GM12878 (cell line): ENCODE results near the gene NPDC1. TPM values are rescaled to one million over a fixed set of nuclear protein-coding genes. Genes with fewer than 3 reads are reported as not detected.

Experiments used
- ATAC-seq: fragments of 200-7000 bp; cut with Tn5 transposase; 3 replicates; pipeline ENCODE4 v1.9.1; 2020; ENCODE audit warnings: mild to moderate bottlenecking, moderate library complexity
- BruUV-seq: library from RNA; stranded (reverse); fragments of 400-500 nt; replicated peaks from 2 replicates; lab custom pipeline; 2021; lab: Mats Ljungman, UMichigan
- CTCF ChIA-PET: fragments of 300-600 bp; sonication (Branson Sonifier 250); formaldehyde crosslinking; extraction: SDS; loops from one replicate; lab custom pipeline; 2021; ENCODE audit warnings: inconsistent platforms; lab: Yijun Ruan, JAX
- POLR2A ChIA-PET: fragments of 350-600 bp; formaldehyde crosslinking; extraction: SDS; loops from one replicate; lab custom pipeline; 2021; ENCODE audit warnings: inconsistent platforms; lab: Charles Lee
- RAD21 ChIA-PET: fragments of 300-600 bp; sonication (Branson Sonifier 250); formaldehyde crosslinking; loops from one replicate; lab custom pipeline; 2023; ENCODE audit warnings: antibody characterized with exemption; ENCODE audit not compliant: unreplicated experiment; lab: Charles Lee
- SMC1A ChIA-PET: fragments of 300-600 bp; sonication (Branson Sonifier 250); formaldehyde crosslinking; loops from one replicate; lab custom pipeline; 2023; ENCODE audit not compliant: unreplicated experiment, uncharacterized antibody; lab: Charles Lee
- DNase-seq: peaks from one replicate; pipeline ENCODE4 v3.0.0-alpha.2; 2011; ENCODE audit warnings: low read depth, low spot score
- FAIRE-seq: peaks from 3 replicates; lab custom pipeline; 2011; peaks lifted over from hg19 to GRCh38; lab: Jason Lieb, UNC
- H2AFZ ChIP-seq: 2 replicates; pipeline ENCODE4 v1.6.0; 2011; ENCODE audit warnings: low read depth, low read length, control low read depth; ENCODE audit not compliant: control insufficient read depth
- H3K27ac ChIP-seq: 2 replicates; pipeline ENCODE4 v1.5.1; 2011; ENCODE audit warnings: control low read depth; ENCODE audit not compliant: control insufficient read depth, insufficient read depth
- H3K27me3 ChIP-seq, 2 experiments: replicated peaks in 1 of 2; 2 replicates each; pipeline versions ENCODE4 v1.6.0 to v1.6.1; 2011; ENCODE audit warnings: low read length in 1 of 2; ENCODE audit not compliant: control insufficient read depth in 2 of 2, insufficient read depth in 2 of 2
- H3K36me3 ChIP-seq, 2 experiments: 2 replicates each; pipeline ENCODE4 v1.5.1; 2011; ENCODE audit warnings: low read length in 1 of 2; ENCODE audit not compliant: control insufficient read depth in 2 of 2, insufficient read depth in 2 of 2
- H3K4me1 ChIP-seq: 2 replicates; pipeline ENCODE4 v1.6.1; 2011; ENCODE audit warnings: mild to moderate bottlenecking, low read length, moderate library complexity, mixed read lengths; ENCODE audit not compliant: control insufficient read depth, insufficient read depth
- H3K4me2 ChIP-seq: 2 replicates; pipeline ENCODE4 v1.6.0; 2011; ENCODE audit warnings: control low read depth; ENCODE audit not compliant: control insufficient read depth, insufficient read depth
- H3K4me3 ChIP-seq: fragments of 200-600 bp; sonication (generic); 2 replicates; pipeline ENCODE4 v1.5.1; 2016
- H3K79me2 ChIP-seq: 2 replicates; pipeline ENCODE4 v1.6.0; 2011; ENCODE audit warnings: low read length; ENCODE audit not compliant: control insufficient read depth, insufficient read depth
- H3K9ac ChIP-seq: 2 replicates; pipeline ENCODE4 v1.8.0; 2011; ENCODE audit warnings: low read length, control low read depth, mixed read lengths; ENCODE audit not compliant: control insufficient read depth, insufficient read depth
- H3K9me3 ChIP-seq: replicated peaks from 3 replicates; pipeline ENCODE4 v1.5.1; 2011; ENCODE audit warnings: mild to moderate bottlenecking, low read length; ENCODE audit not compliant: control insufficient read depth, insufficient read depth
- H4K20me1 ChIP-seq: 2 replicates; pipeline ENCODE4 v1.6.0; 2011; ENCODE audit not compliant: control insufficient read depth, insufficient read depth
- ATF7 ChIP-seq: fragments of 450-650 bp; IDR thresholded peaks from 2 replicates; pipeline ENCODE4 v1.6.1; 2016; ENCODE audit warnings: low read depth, mild to moderate bottlenecking
- BHLHE40 ChIP-seq, 2 experiments: fragments of 450-650 bp in 1 of 2; IDR thresholded peaks; 2 replicates each; pipeline ENCODE4 v1.6.1; 2011 to 2017; ENCODE audit warnings: low read depth in 2 of 2, borderline replicate concordance in 1 of 2, improper control_type of control experiment in 1 of 2, low read length in 1 of 2, mild to moderate bottlenecking in 1 of 2
- CEBPB ChIP-seq, 2 experiments: fragments of 150-350 bp in 1 of 2; IDR thresholded peaks; 2 replicates each; pipeline ENCODE4 v1.6.1; 2012 to 2014; ENCODE audit warnings: low read depth in 2 of 2, low read length in 2 of 2, borderline replicate concordance in 1 of 2, inconsistent platforms in 1 of 2
- CEBPZ ChIP-seq: fragments of 150-350 bp; IDR thresholded peaks from 2 replicates; pipeline ENCODE4 v1.6.1; 2016; ENCODE audit warnings: low read depth, low read length
- CREB1 ChIP-seq: IDR thresholded peaks from 2 replicates; pipeline ENCODE4 v1.6.1; 2012; ENCODE audit warnings: low read depth, mild to moderate bottlenecking, inconsistent platforms
- EZH2 ChIP-seq: IDR thresholded peaks from 2 replicates; pipeline ENCODE4 v1.6.1; 2012; ENCODE audit warnings: low read depth, mild to moderate bottlenecking, control low read depth, inconsistent platforms, low read length, borderline replicate concordance; ENCODE audit not compliant: control insufficient read depth
- MTA3 ChIP-seq: IDR thresholded peaks from 2 replicates; pipeline ENCODE4 v1.6.1; 2012; ENCODE audit warnings: low read length, inconsistent platforms, borderline replicate concordance
- NFYB ChIP-seq: IDR thresholded peaks from 2 replicates; pipeline ENCODE4 v1.6.1; 2011; ENCODE audit warnings: low read depth, mild to moderate bottlenecking, low read length, improper control_type of control experiment, moderate library complexity; ENCODE audit not compliant: insufficient read depth
- RAD51 ChIP-seq: fragments of 450-650 bp; IDR thresholded peaks from 2 replicates; pipeline ENCODE4 v1.6.1; 2016; ENCODE audit warnings: moderate library complexity, mild to moderate bottlenecking, inconsistent platforms
- RELA ChIP-seq: fragments of 450-650 bp; IDR thresholded peaks from 2 replicates; pipeline ENCODE4 v1.8.0; 2014; ENCODE audit warnings: borderline replicate concordance; ENCODE audit not compliant: partially characterized antibody
- REST ChIP-seq: IDR thresholded peaks from 2 replicates; pipeline ENCODE4 v1.6.1; 2012; ENCODE audit warnings: mild to moderate bottlenecking, low read depth, low read length
- RUNX3 ChIP-seq: IDR thresholded peaks from 2 replicates; pipeline ENCODE4 v1.6.1; 2012; ENCODE audit warnings: low read length, inconsistent platforms
- SP1 ChIP-seq: IDR thresholded peaks from one replicate; pipeline ENCODE4 v1.6.1; 2011; ENCODE audit warnings: low read depth, low read length
- YY1 ChIP-seq: IDR thresholded peaks from 2 replicates; pipeline ENCODE4 v1.6.1; 2011; ENCODE audit warnings: low read depth, mild to moderate bottlenecking, low read length
- WGBS: methylation state at CpG from one replicate; pipeline ENCODE4 v1.1.6; 2016; ENCODE audit warnings: low lambda C conversion rate; ENCODE audit not compliant: insufficient replicate concordance, insufficient coverage; ENCODE audit errors: missing lambda C conversion rate; 5-methylcytosine and 5-hydroxymethylcytosine counted together
- in situ Hi-C: fragments of 300-500 bp; cut with MboI; formaldehyde crosslinking; loops from 9 replicates; pipeline ENCODE4 v1.14.3; 2018; ENCODE audit warnings: mixed read lengths
- intact Hi-C: fragments of 100-400 bp; cut with micrococcal nuclease; formaldehyde crosslinking; loops from one replicate; pipeline ENCODE4 v1.14.2; 2022; ENCODE audit not compliant: unreplicated experiment
- polyA plus RNA-seq, 11 experiments: library from polyadenylated mRNA; depleted of rRNA in 4 of 11; unstranded in 6 of 11; stranded (reverse) in 5 of 11; fragments of >200 nt; fragmentation: Nextera tagmentation in 4 of 11; fragmentation: Illumina TruSeq in 1 of 11; extraction: Ambion mirVana in 4 of 11; extraction: Trizol in 1 of 11; gene quantifications; 1 replicate in 1 of 11; 2 replicates in 10 of 11; pipeline versions ENCODE4 v1.2.1 to v1.2.3, GENCODE V29; 2011 to 2016; ENCODE audit warnings: inconsistent platforms in 2 of 11, missing spikeins in 2 of 11, low read depth in 1 of 11
- total RNA-seq, 4 experiments: library from RNA; depleted of rRNA in 3 of 4; stranded (reverse); fragments of >200 nt in 3 of 4; fragmentation: Illumina TruSeq in 1 of 4; extraction: Trizol in 1 of 4; gene quantifications; 2 replicates each; pipeline versions ENCODE4 v1.2.1 to v1.2.3, GENCODE V29; 2013 to 2021

NPDC1 gene
- total and polyA plus RNA-seq, 10 of the 15 experiments (the other 5 are each of a cell fraction or from before 2014, with no cell fraction given) = 0.04 to 1.7 (median 0.77) TPM; not detected in 2

- TF ChIP-seq REST (peak; percentile 98), RELA (no peak), RUNX3 (no peak), YY1 (peak; percentile 66; the same call in 1 of the 2 replicates), NFYB (no peak), ATF7 (no peak)
Observed at GRCh38 chr9:137046088-137046787, at the start of gene NPDC1 (continued).

- H3K9ac ChIP-seq = peak overlapping the region; percentile 11; the same call in 1 of the 2 replicates
- BruUV-seq = no TSS peak
- ATAC-seq (no peak), FAIRE-seq (no peak), DNase-seq (no peak)
- no peaks in the 10 kb centered on the region for H3K9me3 ChIP-seq
- H3K79me2 ChIP-seq = peaks cover 10% of the 10 kb centered on the region
- peaks cover 0 to 3% of the 10 kb centered on the region in 2 experiments; a peak in 1 of 4 replicates for H3K36me3 ChIP-seq
- POLR2A ChIA-PET = interaction anchor here (1.2 to 1.5 kb wide), 3 partner anchors 19 to 61 kb away, joined by 3 to 7 read pairs (median 6); partner anchors contain the start of gene SAPCD2
- in situ Hi-C loops (no loop called here), intact Hi-C loops (no loop called here)
- H3K27ac ChIP-seq = no peak overlapping the region
- H3K27me3 ChIP-seq = no peaks in the 10 kb centered on the region
- no peaks in the 10 kb centered on the region for H4K20me1 ChIP-seq
- RAD21 ChIA-PET = interaction anchor here (0.6 kb wide), 1 partner anchor 29 kb away, joined by 4 read pairs; no protein-coding TSS in a partner anchor
- WGBS = 77% methylated on average over 11 of the region's 11 CpGs
- H3K4me3 ChIP-seq = no peak overlapping the region
- SMC1A ChIA-PET = no interaction called here
- H3K4me1 ChIP-seq = peaks cover 11% of the 10 kb centered on the region
- no peak overlapping the region for H3K4me2 ChIP-seq
- H2AFZ ChIP-seq = no peak overlapping the region
- CTCF ChIA-PET = interaction anchor here (1.1 to 1.6 kb wide), 4 partner anchors 21 to 147 kb away, joined by 3 to 9 read pairs (median 4); no protein-coding TSS in a partner anchor
- TF ChIP-seq SP1 = no peak
- no peak for TF ChIP-seq RAD51
- no peak for TF ChIP-seq CEBPZ
- TF ChIP-seq CREB1 = no peak
- no peak for TF ChIP-seq BHLHE40 (IDR thresholded peaks at IDR 0.05; ENCODE audit: borderline replicate concordance in 1 of 2, low read depth in 2 of 2, low read length in 1 of 2)
- TF ChIP-seq EZH2 = no peak
- no peak for TF ChIP-seq MTA3
- TF ChIP-seq CEBPB (IDR thresholded peaks at IDR 0.05; ENCODE audit: borderline replicate concordance in 1 of 2, low read depth in 2 of 2, low read length in 2 of 2) = no peak
Observed at GRCh38 chr9:137089232-137089947, 43.4 kb upstream of the NPDC1 start.
